ENCODE data around the gene ZHX3. TPM values are rescaled to one million over a fixed set of nuclear protein-coding genes. Genes with fewer than 3 reads are reported as not detected.
A peak's percentile ranks its signal among the peaks of the same experiment; 100 is the strongest.

Gene ZHX3
- total and polyA plus RNA-seq, 11 donors, result 10.9 to 43.9 (median 32.3) TPM

DNA sequence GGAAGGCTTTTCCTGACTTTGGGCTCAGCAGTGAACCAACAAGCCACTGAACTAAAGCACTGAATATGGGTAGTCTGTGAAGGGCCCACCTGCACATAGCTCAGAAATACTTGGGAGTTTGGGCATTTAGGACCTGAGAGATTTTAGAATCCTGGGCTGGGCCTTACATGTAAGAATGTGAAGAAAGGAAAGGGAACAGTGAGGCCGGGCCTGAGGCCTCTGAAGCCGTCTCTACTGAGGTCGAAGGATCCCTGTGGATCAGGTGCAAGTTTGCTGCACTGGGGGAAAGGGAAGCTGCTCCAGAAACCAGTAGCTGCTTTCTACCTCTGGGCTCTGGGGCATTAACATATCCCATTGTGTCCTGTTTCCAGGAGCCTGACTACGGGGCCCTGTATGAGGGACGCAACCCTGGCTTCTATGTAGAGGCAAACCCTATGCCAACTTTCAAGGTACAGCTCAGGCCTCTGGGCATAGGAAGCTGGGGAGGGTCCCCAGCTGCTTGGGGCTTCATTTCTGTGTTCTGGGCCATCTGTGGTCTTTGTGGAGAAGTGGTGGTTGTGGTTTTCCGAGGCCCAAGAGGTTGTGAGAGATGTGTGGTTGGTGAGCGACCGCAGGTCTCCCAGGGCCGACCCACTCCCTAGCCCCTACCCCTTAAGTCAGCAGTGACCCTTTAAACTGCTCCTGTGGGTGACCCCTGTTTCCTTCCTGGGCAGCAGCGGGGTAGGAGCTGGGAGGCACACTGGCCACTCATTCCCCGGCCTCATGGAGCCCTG is 149.9 kb downstream of the ZHX3 start:
- H3K4me1 ChIP-seq, result peaks cover 1 to 16% (median 11%) of the 10 kb centered on the region in 12 donors
- DNase-seq, result peak in 3 of 5 donors; percentile 8 to 18 (median 15)
- TF ChIP-seq, protein P1, sequence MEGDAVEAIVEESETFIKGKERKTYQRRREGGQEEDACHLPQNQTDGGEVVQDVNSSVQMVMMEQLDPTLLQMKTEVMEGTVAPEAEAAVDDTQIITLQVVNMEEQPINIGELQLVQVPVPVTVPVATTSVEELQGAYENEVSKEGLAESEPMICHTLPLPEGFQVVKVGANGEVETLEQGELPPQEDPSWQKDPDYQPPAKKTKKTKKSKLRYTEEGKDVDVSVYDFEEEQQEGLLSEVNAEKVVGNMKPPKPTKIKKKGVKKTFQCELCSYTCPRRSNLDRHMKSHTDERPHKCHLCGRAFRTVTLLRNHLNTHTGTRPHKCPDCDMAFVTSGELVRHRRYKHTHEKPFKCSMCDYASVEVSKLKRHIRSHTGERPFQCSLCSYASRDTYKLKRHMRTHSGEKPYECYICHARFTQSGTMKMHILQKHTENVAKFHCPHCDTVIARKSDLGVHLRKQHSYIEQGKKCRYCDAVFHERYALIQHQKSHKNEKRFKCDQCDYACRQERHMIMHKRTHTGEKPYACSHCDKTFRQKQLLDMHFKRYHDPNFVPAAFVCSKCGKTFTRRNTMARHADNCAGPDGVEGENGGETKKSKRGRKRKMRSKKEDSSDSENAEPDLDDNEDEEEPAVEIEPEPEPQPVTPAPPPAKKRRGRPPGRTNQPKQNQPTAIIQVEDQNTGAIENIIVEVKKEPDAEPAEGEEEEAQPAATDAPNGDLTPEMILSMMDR (IDR thresholded peaks at IDR 0.05), result no peak
- TF ChIP-seq POLR2A (IDR thresholded peaks at IDR 0.05), result no peak
- 86 to 93% (median 91%) methylated on average over 11 of the region's 11 CpGs for WGBS, 4 donors
- ATAC-seq, result no peak
- H3K27ac ChIP-seq, result peak overlapping the region in 2 of 12 donors; percentile 1 to 3
- no peaks in the 10 kb centered on the region for H3K27me3 ChIP-seq
- peaks cover 4 to 100% (median 97%) of the 10 kb centered on the region in 9 donors for H3K36me3 ChIP-seq
- intact Hi-C loops (cut with DNase I), result no loop called here
- no peaks in the 10 kb centered on the region for H3K9me3 ChIP-seq
- H3K4me3 ChIP-seq, result no peak overlapping the region

DNA sequence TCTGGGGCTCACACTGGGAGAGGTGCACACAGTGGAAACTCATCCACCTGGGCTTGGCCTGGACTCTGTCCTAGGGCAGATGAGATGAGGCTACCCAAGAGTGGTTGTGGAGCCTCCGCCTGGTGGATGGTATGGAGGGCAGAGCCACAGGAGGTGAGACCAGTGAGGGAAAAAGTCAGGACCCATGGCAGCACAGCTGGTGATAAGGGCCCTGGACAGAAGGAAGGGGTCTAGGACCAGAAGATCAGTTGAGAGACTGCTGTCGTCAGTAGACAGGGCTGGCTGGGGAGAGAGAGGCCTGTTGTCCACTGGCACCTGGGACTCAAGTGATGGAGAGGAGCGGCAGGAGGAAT is 150.4 kb downstream of the ZHX3 start:
- DNase-seq (peak in 2 of 5 donors; percentile 9 to 11), ATAC-seq (peak in 1 of 4 donors; percentile 3)
- Histone ChIP-seq H3K9me3 (no peaks in the 10 kb centered on the region), H3K27ac (no peak overlapping the region), H3K36me3 (peaks cover 4 to 100% (median 97%) of the 10 kb centered on the region in 9 donors), H3K4me1 (peaks cover 0 to 16% (median 7%) of the 10 kb centered on the region in 12 donors), H3K27me3 (no peaks in the 10 kb centered on the region), H3K4me3 (no peak overlapping the region)
- WGBS, 4 donors, result 89 to 92% (median 91%) methylated on average over 3 of the region's 3 CpGs
- TF ChIP-seq, protein P1 (IDR thresholded peaks at IDR 0.05), result no peak
- no peak for TF ChIP-seq POLR2A (IDR thresholded peaks at IDR 0.05)
- intact Hi-C loops (cut with DNase I), result no loop called here

DNA sequence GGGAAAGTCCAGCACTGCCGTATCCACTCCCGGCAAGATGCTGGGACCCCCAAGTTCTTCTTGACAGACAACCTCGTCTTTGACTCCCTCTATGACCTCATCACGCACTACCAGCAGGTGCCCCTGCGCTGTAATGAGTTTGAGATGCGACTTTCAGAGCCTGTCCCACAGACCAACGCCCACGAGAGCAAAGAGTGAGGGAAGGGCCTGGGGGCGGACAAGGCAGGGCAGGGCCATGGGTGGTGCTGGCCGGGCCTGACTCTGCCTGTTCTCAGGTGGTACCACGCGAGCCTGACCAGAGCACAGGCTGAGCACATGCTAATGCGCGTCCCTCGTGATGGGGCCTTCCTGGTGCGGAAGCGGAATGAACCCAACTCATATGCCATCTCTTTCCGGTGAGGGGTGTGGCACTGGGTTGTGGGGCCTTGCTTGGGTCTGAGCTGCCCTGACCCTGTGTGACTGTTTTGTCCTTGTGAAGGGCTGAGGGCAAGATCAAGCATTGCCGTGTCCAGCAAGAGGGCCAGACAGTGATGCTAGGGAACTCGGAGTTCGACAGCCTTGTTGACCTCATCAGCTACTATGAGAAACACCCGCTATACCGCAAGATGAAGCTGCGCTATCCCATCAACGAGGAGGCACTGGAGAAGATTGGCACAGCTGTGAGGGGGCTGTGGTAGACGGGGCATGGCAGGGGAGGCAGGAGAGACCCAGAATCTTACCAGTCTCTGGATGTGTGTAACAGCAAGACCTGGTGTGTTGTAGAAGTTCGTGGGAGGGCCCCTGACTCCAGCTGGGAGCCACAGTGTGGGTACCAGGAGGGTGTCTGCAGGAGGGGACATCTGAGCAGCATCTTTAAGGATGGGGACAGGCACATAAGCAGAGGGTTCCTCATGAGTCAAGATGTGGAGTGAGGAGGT is 151.1 kb downstream of the ZHX3 start:
- WGBS, 4 donors, result 91 to 93% (median 92%) methylated on average over 23 to 27 of the region's 27 CpGs
- Histone ChIP-seq H3K27ac (no peak overlapping the region), H3K4me3 (no peak overlapping the region), H3K4me1 (peaks cover 0 to 16% (median 7%) of the 10 kb centered on the region in 12 donors), H3K9me3 (no peaks in the 10 kb centered on the region), H3K36me3 (peaks cover 4 to 100% (median 93%) of the 10 kb centered on the region in 9 donors), H3K27me3 (no peaks in the 10 kb centered on the region)
- DNase-seq (peak in 2 of 5 donors; percentile 15 to 18), ATAC-seq (no peak)
- intact Hi-C loops (cut with DNase I), result no loop called here
- TF ChIP-seq, protein P1 (IDR thresholded peaks at IDR 0.05), result no peak
- no peak for TF ChIP-seq POLR2A (IDR thresholded peaks at IDR 0.05)

All from heart left ventricle (tissue), 16 donors.